ENCODE data around the gene ACTL10.
"Not testable (repeated sequence)": the region's sequence is repeated elsewhere in the genome, so short reads cannot be mapped to it uniquely, and the experiment has no call there.

- TF ChIP-seq FOXA1 (IDR thresholded peaks at IDR 0.05); FOXA1 (CRISPR knock-in tag; IDR thresholded peaks at IDR 0.05); ZNF121 (CRISPR knock-in tag; IDR thresholded peaks at IDR 0.05); ZNF841 (CRISPR knock-in tag; IDR thresholded peaks at IDR 0.05; ENCODE audit: borderline replicate concordance); ZBTB33 (CRISPR knock-in tag; IDR thresholded peaks at IDR 0.05); CTCF (CRISPR knock-in tag; IDR thresholded peaks at IDR 0.05); POLR2AphosphoS5 (IDR thresholded peaks at IDR 0.05; ENCODE audit: low read depth, low read length); CBX2 (IDR thresholded peaks at IDR 0.05; ENCODE audit: low read depth, low read length); CBX2 (CRISPR knock-in tag; IDR thresholded peaks at IDR 0.05; ENCODE audit: low read depth); HDAC2 (CRISPR knock-in tag; IDR thresholded peaks at IDR 0.05); RARA (CRISPR knock-in tag; IDR thresholded peaks at IDR 0.05); SP1 (IDR thresholded peaks at IDR 0.05); SP1 (CRISPR knock-in tag; IDR thresholded peaks at IDR 0.05): not testable (repeated sequence)
Observed at GRCh38 chr20:33646959-33647602, 19.7 kb upstream of the ACTL10 start.
